ENCODE results near the gene PPP2R2D. TPM values are rescaled to one million over a fixed set of nuclear protein-coding genes. Genes with fewer than 3 reads are reported as not detected.
"Not testable (repeated sequence)": the region's sequence is repeated elsewhere in the genome, so short reads cannot be mapped to it uniquely, and the experiment has no call there.

PPP2R2D gene
- total and polyA plus RNA-seq, 2 donors = 29.3 to 32.3 TPM

DNA sequence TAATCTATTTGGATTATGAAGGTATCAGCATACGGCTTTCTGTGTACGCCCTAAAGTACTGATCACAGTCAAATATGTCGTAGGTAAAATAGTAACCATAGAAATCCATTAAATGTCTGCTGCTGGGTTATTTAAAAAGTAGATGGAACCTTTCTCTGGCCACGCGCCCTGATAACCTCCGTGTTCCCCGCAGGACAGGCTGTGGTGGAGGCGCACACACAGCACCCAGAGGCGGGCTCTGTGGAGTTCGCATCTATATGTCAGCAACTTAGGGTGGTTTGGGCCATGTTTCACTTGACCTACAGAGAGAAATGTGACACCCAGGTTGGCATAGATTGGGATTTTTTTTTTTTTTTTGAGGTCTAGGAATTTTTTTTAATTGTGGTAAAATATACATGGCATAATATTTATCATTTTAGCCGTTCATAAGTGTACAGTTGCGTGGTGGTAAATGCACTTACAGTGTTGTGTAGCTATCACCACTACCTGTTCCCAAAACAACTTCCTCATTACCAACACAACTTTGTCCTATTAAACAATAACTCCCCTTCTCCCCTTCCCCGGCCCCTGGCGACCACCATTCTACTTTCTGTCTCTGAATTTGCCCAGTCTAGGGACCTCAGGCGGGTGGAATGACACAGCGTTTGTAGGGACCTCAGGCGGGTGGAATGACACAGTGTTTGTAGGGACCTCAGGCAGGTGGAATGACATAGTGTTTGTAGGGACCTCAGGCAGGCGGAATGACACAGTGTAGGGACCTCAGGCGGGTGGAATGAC, 15.4 kb downstream of the PPP2R2D start:
- no peak overlapping the region for H3K4me3 ChIP-seq (ENCODE audit: low read length in 2 of 2)
- no peak for DNase-seq (ENCODE audit: low read depth in 6 of 9, low spot score in 9 of 9)
- peaks cover 8 to 11% of the 10 kb centered on the region in 2 donors for H3K36me3 ChIP-seq (ENCODE audit: control insufficient read depth in 2 of 2, insufficient read depth in 2 of 2, low read length in 1 of 2)
- 97% methylated on average over 19 of the region's 19 CpGs for WGBS
- no peak overlapping the region for H3K27ac ChIP-seq (ENCODE audit: low read depth in 1 of 2, low read length in 1 of 2)
- H3K27me3 ChIP-seq (ENCODE audit: control insufficient read depth in 2 of 2, insufficient read depth in 1 of 2, low read length in 1 of 2) = no peaks in the 10 kb centered on the region
- H3K4me1 ChIP-seq (ENCODE audit: control insufficient read depth in 2 of 2, insufficient read depth in 2 of 2, low read length in 2 of 2) = peaks cover 3 to 9% of the 10 kb centered on the region in 2 donors
- H3K9me3 ChIP-seq (ENCODE audit: control insufficient read depth in 2 of 2, insufficient read depth in 1 of 2, low read length in 1 of 2) = no peaks in the 10 kb centered on the region

GRCh38 chr10:131916767-131917160, 16.0 kb downstream of the PPP2R2D start:
- not testable (repeated sequence) for H3K27ac ChIP-seq (ENCODE audit: low read depth in 1 of 2, low read length in 1 of 2); H3K9me3 ChIP-seq (ENCODE audit: control insufficient read depth in 2 of 2, insufficient read depth in 1 of 2, low read length in 1 of 2); H3K36me3 ChIP-seq (ENCODE audit: control insufficient read depth in 2 of 2, insufficient read depth in 2 of 2, low read length in 1 of 2); H3K27me3 ChIP-seq (ENCODE audit: control insufficient read depth in 2 of 2, insufficient read depth in 1 of 2, low read length in 1 of 2); DNase-seq (ENCODE audit: low read depth in 6 of 9, low spot score in 9 of 9); H3K4me1 ChIP-seq (ENCODE audit: control insufficient read depth in 2 of 2, insufficient read depth in 2 of 2, low read length in 2 of 2); H3K4me3 ChIP-seq (ENCODE audit: low read length in 2 of 2)
- WGBS = 86% methylated on average over 9 of the region's 11 CpGs

- H3K27ac ChIP-seq (ENCODE audit: low read depth in 1 of 2, low read length in 1 of 2) = not testable (repeated sequence)
Measured at GRCh38 chr10:131917496-131917895, 16.7 kb downstream of the PPP2R2D start.

DNA sequence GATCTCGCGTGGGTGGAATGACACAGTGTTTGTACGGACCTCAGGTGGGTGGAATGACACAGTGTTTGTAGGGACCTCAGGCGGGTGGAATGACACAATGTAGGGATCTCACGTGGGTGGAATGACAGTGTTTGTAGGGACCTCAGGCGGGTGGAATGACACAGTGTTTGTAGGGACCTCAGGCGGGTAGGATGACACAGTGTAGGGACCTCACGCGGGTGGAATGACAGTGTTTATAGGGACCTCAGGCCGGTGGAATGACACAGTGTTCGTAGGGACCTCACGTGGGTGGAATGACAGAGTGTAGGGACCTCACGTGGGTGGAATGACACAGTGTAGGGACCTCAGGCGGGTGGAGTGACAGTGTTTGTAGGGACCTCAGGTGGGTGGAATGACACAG, 18.7 kb downstream of the PPP2R2D start:
- not testable (repeated sequence) for H3K4me3 ChIP-seq (ENCODE audit: low read length in 2 of 2); H3K9me3 ChIP-seq (ENCODE audit: control insufficient read depth in 2 of 2, insufficient read depth in 1 of 2, low read length in 1 of 2); H3K4me1 ChIP-seq (ENCODE audit: control insufficient read depth in 2 of 2, insufficient read depth in 2 of 2, low read length in 2 of 2); H3K36me3 ChIP-seq (ENCODE audit: control insufficient read depth in 2 of 2, insufficient read depth in 2 of 2, low read length in 1 of 2); DNase-seq (ENCODE audit: low read depth in 6 of 9, low spot score in 9 of 9); H3K27me3 ChIP-seq (ENCODE audit: control insufficient read depth in 2 of 2, insufficient read depth in 1 of 2, low read length in 1 of 2); H3K27ac ChIP-seq (ENCODE audit: low read depth in 1 of 2, low read length in 1 of 2)
- WGBS = 99% methylated on average over 14 of the region's 14 CpGs

More at GRCh38 chr10:131917496-131917895, 16.7 kb downstream of the PPP2R2D start:
- not testable (repeated sequence) for H3K4me3 ChIP-seq (ENCODE audit: low read length in 2 of 2); DNase-seq (ENCODE audit: low read depth in 6 of 9, low spot score in 9 of 9); H3K36me3 ChIP-seq (ENCODE audit: control insufficient read depth in 2 of 2, insufficient read depth in 2 of 2, low read length in 1 of 2); H3K9me3 ChIP-seq (ENCODE audit: control insufficient read depth in 2 of 2, insufficient read depth in 1 of 2, low read length in 1 of 2); H3K4me1 ChIP-seq (ENCODE audit: control insufficient read depth in 2 of 2, insufficient read depth in 2 of 2, low read length in 2 of 2); H3K27me3 ChIP-seq (ENCODE audit: control insufficient read depth in 2 of 2, insufficient read depth in 1 of 2, low read length in 1 of 2)
- 98% methylated on average over 10 of the region's 11 CpGs for WGBS

DNA sequence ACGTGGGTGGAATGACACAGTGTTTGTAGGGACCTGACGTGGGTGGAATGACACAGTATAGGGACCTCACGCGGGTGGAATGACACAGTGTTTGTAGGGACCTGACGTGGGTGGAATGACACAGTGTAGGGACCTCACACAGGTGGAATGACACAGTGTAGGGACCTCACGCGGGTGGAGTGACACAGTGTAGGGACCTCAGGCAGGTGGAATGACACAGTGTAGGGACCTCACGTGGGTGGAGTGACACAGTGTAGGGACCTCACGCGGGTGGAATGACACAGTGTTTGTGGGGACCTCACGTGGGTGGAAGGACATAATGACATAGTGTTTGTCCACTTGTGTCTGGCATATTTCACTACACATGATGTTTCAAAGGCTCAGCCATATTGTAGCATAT, 19.3 kb downstream of the PPP2R2D start:
- no peak overlapping the region for H3K27ac ChIP-seq (ENCODE audit: low read depth in 1 of 2, low read length in 1 of 2)
- no peaks in the 10 kb centered on the region for H3K9me3 ChIP-seq (ENCODE audit: control insufficient read depth in 2 of 2, insufficient read depth in 1 of 2, low read length in 1 of 2)
- no peaks in the 10 kb centered on the region for H3K36me3 ChIP-seq (ENCODE audit: control insufficient read depth in 2 of 2, insufficient read depth in 2 of 2, low read length in 1 of 2)
- no peak overlapping the region for H3K4me3 ChIP-seq (ENCODE audit: low read length in 2 of 2)
- H3K4me1 ChIP-seq (ENCODE audit: control insufficient read depth in 2 of 2, insufficient read depth in 2 of 2, low read length in 2 of 2) = no peaks in the 10 kb centered on the region
- no peaks in the 10 kb centered on the region for H3K27me3 ChIP-seq (ENCODE audit: control insufficient read depth in 2 of 2, insufficient read depth in 1 of 2, low read length in 1 of 2)
- WGBS = 96% methylated on average over 11 of the region's 11 CpGs
- DNase-seq (ENCODE audit: low read depth in 6 of 9, low spot score in 9 of 9) = no peak

DNA sequence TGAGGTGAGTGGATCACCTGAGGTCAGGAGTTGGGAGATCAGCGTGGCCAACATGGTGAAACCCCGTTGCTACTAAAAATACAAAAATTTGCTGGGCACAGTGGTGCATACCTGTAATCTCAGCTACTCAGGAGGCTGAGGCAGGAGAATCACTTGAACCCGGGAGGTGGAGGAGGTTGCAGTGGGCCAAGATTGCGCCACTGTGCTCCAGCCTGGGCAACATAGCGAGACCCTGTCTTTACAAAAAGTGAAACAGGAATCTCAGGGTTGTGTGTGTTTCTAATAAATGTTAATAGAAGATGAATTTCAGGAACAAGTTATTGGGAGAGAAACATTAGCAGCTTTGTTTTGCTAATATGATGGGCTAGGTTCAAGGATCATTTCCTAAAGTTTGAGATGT, 19.9 kb downstream of the PPP2R2D start:
- WGBS = 90% methylated on average over 5 of the region's 5 CpGs
- no peaks in the 10 kb centered on the region for H3K27me3 ChIP-seq (ENCODE audit: control insufficient read depth in 2 of 2, insufficient read depth in 1 of 2, low read length in 1 of 2)
- H3K36me3 ChIP-seq (ENCODE audit: control insufficient read depth in 2 of 2, insufficient read depth in 2 of 2, low read length in 1 of 2) = no peaks in the 10 kb centered on the region
- no peak overlapping the region for H3K4me3 ChIP-seq (ENCODE audit: low read length in 2 of 2)
- H3K27ac ChIP-seq (ENCODE audit: low read depth in 1 of 2, low read length in 1 of 2) = peak overlapping the region in 1 of 2 donors; percentile 31
- H3K9me3 ChIP-seq (ENCODE audit: control insufficient read depth in 2 of 2, insufficient read depth in 1 of 2, low read length in 1 of 2) = peaks cover 0 to under 1% of the 10 kb centered on the region in 2 donors
- DNase-seq (ENCODE audit: low read depth in 6 of 9, low spot score in 9 of 9) = no peak
- no peaks in the 10 kb centered on the region for H3K4me1 ChIP-seq (ENCODE audit: control insufficient read depth in 2 of 2, insufficient read depth in 2 of 2, low read length in 2 of 2)

DNA sequence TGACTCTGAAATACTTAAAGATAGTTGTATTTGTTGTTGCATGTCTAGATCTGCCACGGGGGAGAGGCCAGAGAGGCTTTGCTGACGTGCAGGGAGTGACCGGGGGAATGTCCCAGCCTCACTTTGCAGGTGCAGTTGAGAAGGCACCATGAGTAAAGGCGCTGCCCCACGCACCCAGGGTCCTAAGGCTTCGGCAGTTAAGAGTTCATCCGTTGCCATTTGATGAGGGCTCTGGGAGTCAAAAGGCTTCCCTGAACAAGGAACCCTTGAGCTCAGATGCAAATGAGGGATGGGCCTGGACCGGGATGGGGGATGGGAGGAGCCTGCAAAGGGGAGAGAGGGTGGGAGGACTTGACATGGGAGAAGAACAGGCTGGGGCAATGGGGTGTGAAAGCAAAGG, 20.4 kb downstream of the PPP2R2D start:
- H3K27ac ChIP-seq (ENCODE audit: low read depth in 1 of 2, low read length in 1 of 2) = no peak overlapping the region
- WGBS = 92% methylated on average over 8 of the region's 8 CpGs
- H3K4me3 ChIP-seq (ENCODE audit: low read length in 2 of 2) = no peak overlapping the region

GRCh38 chr10:131923038-131923756, 22.4 kb downstream of the PPP2R2D start:
- no peak overlapping the region for H3K27ac ChIP-seq (ENCODE audit: low read depth in 1 of 2, low read length in 1 of 2)
- H3K9me3 ChIP-seq (ENCODE audit: control insufficient read depth in 2 of 2, insufficient read depth in 1 of 2, low read length in 1 of 2) = peaks cover 0 to 3% of the 10 kb centered on the region in 2 donors
- H3K4me3 ChIP-seq (ENCODE audit: low read length in 2 of 2) = no peak overlapping the region
- no peaks in the 10 kb centered on the region for H3K27me3 ChIP-seq (ENCODE audit: control insufficient read depth in 2 of 2, insufficient read depth in 1 of 2, low read length in 1 of 2)
- peaks cover 5 to 7% of the 10 kb centered on the region in 2 donors for H3K36me3 ChIP-seq (ENCODE audit: control insufficient read depth in 2 of 2, insufficient read depth in 2 of 2, low read length in 1 of 2)
- peaks cover under 1 to 6% of the 10 kb centered on the region in 2 donors for H3K4me1 ChIP-seq (ENCODE audit: control insufficient read depth in 2 of 2, insufficient read depth in 2 of 2, low read length in 2 of 2)
- DNase-seq (ENCODE audit: low read depth in 6 of 9, low spot score in 9 of 9) = no peak
- WGBS = 98% methylated on average over 11 of the region's 11 CpGs

More for the DNA sequence above, 20.4 kb downstream of the PPP2R2D start:
- Histone ChIP-seq H3K36me3 (ENCODE audit: control insufficient read depth in 2 of 2, insufficient read depth in 2 of 2, low read length in 1 of 2) (peaks cover 0 to 2% of the 10 kb centered on the region in 2 donors), H3K9me3 (ENCODE audit: control insufficient read depth in 2 of 2, insufficient read depth in 1 of 2, low read length in 1 of 2) (peaks cover 0 to 3% of the 10 kb centered on the region in 2 donors), H3K4me1 (ENCODE audit: control insufficient read depth in 2 of 2, insufficient read depth in 2 of 2, low read length in 2 of 2) (no peaks in the 10 kb centered on the region), H3K27me3 (ENCODE audit: control insufficient read depth in 2 of 2, insufficient read depth in 1 of 2, low read length in 1 of 2) (no peaks in the 10 kb centered on the region)
- no peak for DNase-seq (ENCODE audit: low read depth in 6 of 9, low spot score in 9 of 9)

DNA sequence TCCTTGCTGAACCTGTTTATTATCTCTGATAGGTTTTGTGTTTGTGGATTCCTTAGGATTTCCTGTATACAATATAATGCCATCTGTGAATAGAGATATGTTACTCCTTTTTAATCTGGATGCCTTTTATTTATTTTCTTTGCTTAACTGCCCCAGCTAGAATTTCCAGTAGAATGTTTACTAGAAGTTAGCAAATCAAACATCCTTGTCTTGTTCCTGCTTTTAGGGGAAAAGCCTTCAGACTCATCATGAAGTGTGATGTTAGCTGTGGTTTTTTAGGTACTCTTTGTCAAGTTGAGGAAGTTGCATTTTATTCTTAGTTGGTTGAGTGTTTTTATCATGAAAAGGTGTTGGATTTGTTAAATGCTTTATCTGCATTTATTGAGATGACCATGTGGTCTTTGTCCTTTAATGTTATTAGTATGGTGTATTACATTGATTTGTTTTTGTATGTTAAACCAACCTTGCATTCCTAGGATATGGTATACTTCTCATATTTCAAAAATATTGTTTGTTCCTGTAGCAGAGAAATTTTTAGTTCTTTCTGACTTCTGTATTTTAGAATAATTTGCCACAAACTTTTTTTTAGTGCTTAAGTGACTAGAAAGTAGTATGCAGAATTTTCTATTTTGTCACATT, 24.3 kb downstream of the PPP2R2D start:
- Histone ChIP-seq H3K36me3 (ENCODE audit: control insufficient read depth in 2 of 2, insufficient read depth in 2 of 2, low read length in 1 of 2) (peaks cover 5 to 10% of the 10 kb centered on the region in 2 donors), H3K4me1 (ENCODE audit: control insufficient read depth in 2 of 2, insufficient read depth in 2 of 2, low read length in 2 of 2) (peaks cover 6 to 17% of the 10 kb centered on the region in 2 donors), H3K4me3 (ENCODE audit: low read length in 2 of 2) (no peak overlapping the region), H3K27ac (ENCODE audit: low read depth in 1 of 2, low read length in 1 of 2) (no peak overlapping the region), H3K27me3 (ENCODE audit: control insufficient read depth in 2 of 2, insufficient read depth in 1 of 2, low read length in 1 of 2) (no peaks in the 10 kb centered on the region), H3K9me3 (ENCODE audit: control insufficient read depth in 2 of 2, insufficient read depth in 1 of 2, low read length in 1 of 2) (peaks cover 0 to 3% of the 10 kb centered on the region in 2 donors)
- no peak for DNase-seq (ENCODE audit: low read depth in 6 of 9, low spot score in 9 of 9)

All from thymus (tissue), 11 donors.